SK-N-MC (cell line): ENCODE data around the gene KLHL20.
"Not testable (repeated sequence)": the region's sequence is repeated elsewhere in the genome, so short reads cannot be mapped to it uniquely, and the experiment has no call there.

ENCODE experiments used
- DNase-seq: peaks from one replicate; pipeline ENCODE4 v3.0.0-alpha.2; 2011; ENCODE audit warnings: low read depth, low spot score
- H3K27ac ChIP-seq: fragments of 200-600 bp; sonication (generic); 2 replicates; pipeline ENCODE4 v1.5.1; 2016; ENCODE audit warnings: mixed run types
- H3K36me3 ChIP-seq: fragments of 200-600 bp; sonication (generic); 2 replicates; pipeline ENCODE4 v1.6.1; 2017; ENCODE audit warnings: antibody characterized with exemption, low read length, mixed read lengths; ENCODE audit not compliant: insufficient read depth
- H3K4me3 ChIP-seq: fragments of 200-600 bp; sonication (generic); 2 replicates; pipeline ENCODE4 v1.5.1; 2016
- H3K9ac ChIP-seq: fragments of 200-600 bp; sonication (generic); 2 replicates; pipeline ENCODE4 v1.8.0; 2017; ENCODE audit warnings: mixed run types, mixed read lengths; ENCODE audit not compliant: insufficient read length
- H3K9me3 ChIP-seq: fragments of 200-600 bp; sonication (generic); 2 replicates; pipeline ENCODE4 v1.6.1; 2017; ENCODE audit warnings: low read depth, mild to moderate bottlenecking, antibody characterized with exemption, low read length, moderate library complexity, mixed read lengths
- EZH2 ChIP-seq: fragments of 200-600 bp; sonication (generic); IDR thresholded peaks from one replicate; pipeline ENCODE4 v1.6.1; 2017; ENCODE audit warnings: antibody characterized with exemption
- FOXP2 ChIP-seq: optimal IDR thresholded peaks from 2 replicates; pipeline ENCODE3; 2011; ENCODE audit warnings: mild to moderate bottlenecking, moderate library complexity; ENCODE audit not compliant: insufficient read depth; ENCODE audit errors: extremely low read length, control extremely low read depth
- POLR2AphosphoS5 ChIP-seq: IDR thresholded peaks from 2 replicates; pipeline ENCODE4 v1.6.1; 2012; ENCODE audit warnings: mild to moderate bottlenecking, low read depth, low read length, borderline replicate concordance

KLHL20 gene, protein sequence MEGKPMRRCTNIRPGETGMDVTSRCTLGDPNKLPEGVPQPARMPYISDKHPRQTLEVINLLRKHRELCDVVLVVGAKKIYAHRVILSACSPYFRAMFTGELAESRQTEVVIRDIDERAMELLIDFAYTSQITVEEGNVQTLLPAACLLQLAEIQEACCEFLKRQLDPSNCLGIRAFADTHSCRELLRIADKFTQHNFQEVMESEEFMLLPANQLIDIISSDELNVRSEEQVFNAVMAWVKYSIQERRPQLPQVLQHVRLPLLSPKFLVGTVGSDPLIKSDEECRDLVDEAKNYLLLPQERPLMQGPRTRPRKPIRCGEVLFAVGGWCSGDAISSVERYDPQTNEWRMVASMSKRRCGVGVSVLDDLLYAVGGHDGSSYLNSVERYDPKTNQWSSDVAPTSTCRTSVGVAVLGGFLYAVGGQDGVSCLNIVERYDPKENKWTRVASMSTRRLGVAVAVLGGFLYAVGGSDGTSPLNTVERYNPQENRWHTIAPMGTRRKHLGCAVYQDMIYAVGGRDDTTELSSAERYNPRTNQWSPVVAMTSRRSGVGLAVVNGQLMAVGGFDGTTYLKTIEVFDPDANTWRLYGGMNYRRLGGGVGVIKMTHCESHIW

DNA sequence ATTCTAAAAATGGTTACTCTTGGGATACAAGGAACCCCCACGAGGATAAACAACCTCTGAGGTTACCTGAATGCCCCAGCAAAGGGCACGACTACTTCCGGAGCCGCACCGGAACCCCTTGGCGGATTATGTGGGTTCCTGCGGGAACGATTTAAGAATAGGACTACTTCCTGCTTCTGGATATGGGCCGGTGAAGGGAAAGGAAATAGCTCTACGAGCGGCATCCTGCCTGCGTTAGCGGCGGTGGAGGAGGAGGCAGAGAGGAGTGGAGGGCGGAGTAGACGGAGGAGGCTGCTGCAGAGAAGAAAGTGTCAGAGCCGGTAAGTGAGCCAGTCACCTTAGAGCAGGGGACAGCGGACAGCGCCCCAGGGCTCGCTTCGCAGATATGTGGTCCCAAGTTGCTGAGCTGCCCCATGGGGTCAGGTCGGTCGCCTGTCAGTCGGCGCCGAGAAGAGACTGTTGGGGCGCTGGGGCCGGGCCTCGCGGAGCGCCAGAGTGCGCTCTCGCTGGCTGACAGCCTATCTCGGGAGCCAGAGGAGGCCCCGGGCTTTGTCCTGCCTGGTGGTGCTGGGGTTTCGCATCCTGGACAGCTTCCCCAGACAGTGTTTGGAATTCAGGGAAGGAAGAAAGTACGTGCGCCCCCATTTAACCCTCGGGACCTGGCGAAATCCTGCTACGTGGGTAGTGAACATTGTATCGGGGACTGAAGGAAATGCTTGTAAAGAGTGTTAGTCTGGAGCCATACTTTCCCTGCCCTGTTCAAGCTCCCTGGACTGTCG is at the start of gene KLHL20:
KLHL20 (plus strand) TSS at position 223 of the 779 bp plus-strand sequence. CDS start 1,063 bp downstream, outside the sequence.
- H3K36me3 ChIP-seq: no peaks in the 10 kb centered on the region
- TF ChIP-seq POLR2AphosphoS5 (peak; percentile 95), FOXP2 (peak; percentile 14), EZH2 (no peak)
- peak within 1 kb of the TSS; percentile 88 for H3K4me3 ChIP-seq
- H3K9ac ChIP-seq: peak within 1 kb of the TSS; percentile 79
- peak; percentile 83 for DNase-seq
- H3K27ac ChIP-seq: peak within 1 kb of the TSS; percentile 33
- H3K9me3 ChIP-seq: no peaks in the 10 kb centered on the region

DNA sequence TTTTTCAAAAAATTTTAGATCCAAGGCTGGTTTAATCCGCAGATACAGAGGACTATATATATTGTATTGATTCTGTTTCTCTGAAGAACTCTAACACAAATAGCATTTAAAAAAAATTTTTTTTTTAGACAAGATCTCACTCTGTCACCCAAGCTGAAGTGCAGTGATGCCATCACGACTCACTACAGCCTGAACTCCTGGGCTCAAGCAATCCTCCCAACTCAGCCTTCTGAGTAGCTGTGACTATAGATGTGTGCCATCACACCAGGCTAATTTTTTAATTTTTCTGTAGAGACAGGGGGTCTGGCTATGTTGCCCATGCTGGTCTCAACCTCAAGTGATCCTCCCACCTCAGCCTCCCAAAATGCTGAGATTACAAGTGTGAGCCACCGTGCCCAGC is 48.1 kb upstream of the KLHL20 start:
- Histone ChIP-seq H3K36me3 (no peaks in the 10 kb centered on the region), H3K9ac (no peak overlapping the region), H3K4me3 (no peak overlapping the region), H3K27ac (no peak overlapping the region), H3K9me3 (no peaks in the 10 kb centered on the region)
- no peak for DNase-seq
- no peak for TF ChIP-seq FOXP2
- no peak for TF ChIP-seq POLR2AphosphoS5
- TF ChIP-seq EZH2: no peak

DNA sequence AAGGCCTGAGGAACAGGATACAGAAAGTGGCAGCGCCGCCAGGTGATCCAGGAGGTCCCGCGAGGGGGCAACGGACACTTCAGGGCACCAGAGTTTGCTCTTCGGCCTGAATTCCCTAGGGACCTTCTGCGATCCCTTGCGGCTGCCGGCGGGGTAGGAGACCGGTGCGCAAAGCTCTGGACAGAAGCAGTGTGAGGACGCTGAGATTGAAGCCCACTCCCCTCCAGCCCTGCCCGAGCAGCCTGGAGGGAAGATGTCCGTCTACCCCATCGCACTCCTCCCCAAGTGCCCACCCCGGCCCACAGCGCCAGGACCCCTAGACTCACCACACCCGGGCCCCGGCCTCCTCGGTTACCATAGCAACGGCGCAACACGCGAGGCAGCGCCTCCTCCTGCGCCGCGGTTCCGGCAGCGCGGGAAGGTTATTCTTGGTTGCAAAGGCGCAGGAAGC is 45.3 kb upstream of the KLHL20 start, which contains the start of gene ANKRD45:
ANKRD45 (minus strand) TSS at position 361 of the 451 bp plus-strand sequence. CDS start 10,433 bp downstream, outside the sequence.
- Histone ChIP-seq H3K9ac (peak within 1 kb of the TSS; percentile 17), H3K36me3 (no peaks in the 10 kb centered on the region), H3K4me3 (peak within 1 kb of the TSS; percentile 75), H3K9me3 (no peaks in the 10 kb centered on the region), H3K27ac (no peak within 1 kb of the TSS)
- TF ChIP-seq POLR2AphosphoS5: no peak
- TF ChIP-seq EZH2: no peak
- no peak for TF ChIP-seq FOXP2
- no peak for DNase-seq

DNA sequence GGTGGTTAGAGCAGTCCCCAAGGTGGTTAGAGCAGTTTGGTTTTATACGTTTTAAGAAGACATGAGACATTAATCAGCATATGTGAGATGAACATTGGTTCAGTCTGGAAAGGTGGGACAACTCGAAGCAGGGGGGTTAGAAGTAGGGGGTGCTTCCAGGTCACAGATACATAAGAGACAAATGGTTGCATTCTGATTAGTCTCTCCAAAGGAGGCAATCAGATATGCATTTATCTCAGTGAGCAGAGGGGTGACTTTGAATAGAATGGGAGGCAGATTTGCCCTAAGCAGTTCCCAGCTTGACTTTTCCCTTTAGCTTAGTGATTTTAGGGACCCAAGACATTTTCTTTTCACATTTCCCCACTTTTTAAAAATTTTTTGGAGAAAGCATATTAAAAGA is 40.3 kb upstream of the KLHL20 start:
- H3K9me3 ChIP-seq, H3K36me3 ChIP-seq, DNase-seq, H3K9ac ChIP-seq, H3K27ac ChIP-seq, H3K4me3 ChIP-seq: not testable (repeated sequence)

DNA sequence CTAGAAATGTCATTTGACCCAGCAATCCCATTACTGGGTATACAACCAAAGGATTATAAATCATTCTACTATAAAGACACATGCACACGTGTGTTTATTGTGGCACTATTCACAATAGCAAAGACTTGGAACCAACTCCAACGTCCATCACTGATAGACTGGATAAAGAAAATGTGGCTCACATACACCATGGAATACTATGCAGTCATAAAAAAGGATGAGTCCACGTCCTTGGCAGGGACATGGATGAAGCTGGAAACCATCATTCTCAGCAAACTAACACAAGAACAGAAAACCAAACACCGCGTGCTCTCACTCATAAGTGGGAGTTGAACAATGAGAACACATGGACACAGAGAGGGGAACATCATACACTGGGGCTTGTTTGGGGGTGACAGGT is 34.6 kb upstream of the KLHL20 start:
- H3K36me3 ChIP-seq, H3K9me3 ChIP-seq, H3K4me3 ChIP-seq, H3K27ac ChIP-seq, DNase-seq, H3K9ac ChIP-seq: not testable (repeated sequence)

DNA sequence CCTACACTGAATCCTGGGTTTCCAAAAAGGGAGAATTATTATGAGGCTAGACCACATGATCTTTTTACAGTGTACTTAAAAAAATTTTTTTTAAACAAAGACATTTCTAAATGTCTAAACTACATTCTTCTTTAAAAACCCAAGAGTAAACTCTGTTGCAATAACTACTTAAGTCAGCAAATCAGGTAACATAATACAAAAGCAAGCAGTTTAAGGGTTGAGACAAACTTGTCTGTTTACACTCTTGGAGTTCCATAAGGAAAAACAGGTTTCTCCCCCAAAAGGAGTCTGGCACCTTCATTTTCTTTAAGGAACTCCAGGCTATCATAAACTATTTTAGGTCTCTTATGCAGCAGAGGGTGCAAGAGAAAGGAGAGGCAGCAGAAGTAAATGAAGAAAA is 32.6 kb upstream of the KLHL20 start:
- H3K4me3 ChIP-seq: no peak overlapping the region
- peak overlapping the region; percentile 66; the same call in 1 of the 2 replicates for H3K27ac ChIP-seq

DNA sequence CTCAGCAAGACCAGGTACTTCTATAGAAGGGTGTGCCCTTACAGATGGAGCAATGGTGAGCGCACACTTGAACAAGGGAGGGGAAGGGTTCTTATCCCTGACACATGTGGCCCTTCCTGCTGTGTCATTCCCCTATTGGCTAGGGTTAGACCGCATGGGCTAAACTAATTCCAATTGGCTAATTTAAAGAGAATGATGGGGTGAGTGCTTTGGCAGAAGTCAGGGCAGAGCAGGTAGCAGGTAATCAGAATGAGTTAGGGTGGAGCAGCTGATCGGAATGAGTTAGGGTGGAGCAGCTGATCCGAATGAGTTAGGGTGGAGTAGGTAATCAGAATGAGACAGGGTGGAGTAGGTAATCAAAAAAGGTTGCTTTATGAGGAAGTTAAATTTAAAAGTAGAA is 30.9 kb upstream of the KLHL20 start:
- H3K36me3 ChIP-seq, H3K4me3 ChIP-seq, H3K9ac ChIP-seq, H3K27ac ChIP-seq, H3K9me3 ChIP-seq, DNase-seq: not testable (repeated sequence)

More for the DNA sequence above, 32.6 kb upstream of the KLHL20 start:
- Histone ChIP-seq H3K9me3 (no peaks in the 10 kb centered on the region), H3K36me3 (no peaks in the 10 kb centered on the region), H3K9ac (no peak overlapping the region)
- TF ChIP-seq FOXP2: no peak
- no peak for TF ChIP-seq POLR2AphosphoS5
- no peak for DNase-seq

DNA sequence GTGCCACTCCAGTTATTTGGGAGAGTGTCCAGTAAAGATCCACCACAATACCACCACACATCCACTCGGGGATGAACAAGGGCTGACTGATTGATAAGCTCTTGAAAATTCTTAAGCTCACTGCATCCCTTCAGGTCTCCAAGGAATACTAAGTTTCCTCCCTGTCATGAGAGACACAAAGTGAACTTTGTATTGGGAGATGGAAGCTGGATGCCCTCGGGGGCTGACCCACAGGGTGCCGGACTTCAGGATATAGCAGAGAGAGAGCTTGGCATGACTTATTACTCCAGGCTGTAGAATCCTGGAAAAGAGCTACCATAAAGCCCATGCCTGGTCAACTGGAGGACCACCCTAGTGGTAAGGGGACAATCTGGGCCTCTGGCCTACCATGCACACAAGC is 29.7 kb upstream of the KLHL20 start:
- H3K4me3 ChIP-seq, H3K27ac ChIP-seq, H3K36me3 ChIP-seq, H3K9ac ChIP-seq, DNase-seq, H3K9me3 ChIP-seq: not testable (repeated sequence)

DNA sequence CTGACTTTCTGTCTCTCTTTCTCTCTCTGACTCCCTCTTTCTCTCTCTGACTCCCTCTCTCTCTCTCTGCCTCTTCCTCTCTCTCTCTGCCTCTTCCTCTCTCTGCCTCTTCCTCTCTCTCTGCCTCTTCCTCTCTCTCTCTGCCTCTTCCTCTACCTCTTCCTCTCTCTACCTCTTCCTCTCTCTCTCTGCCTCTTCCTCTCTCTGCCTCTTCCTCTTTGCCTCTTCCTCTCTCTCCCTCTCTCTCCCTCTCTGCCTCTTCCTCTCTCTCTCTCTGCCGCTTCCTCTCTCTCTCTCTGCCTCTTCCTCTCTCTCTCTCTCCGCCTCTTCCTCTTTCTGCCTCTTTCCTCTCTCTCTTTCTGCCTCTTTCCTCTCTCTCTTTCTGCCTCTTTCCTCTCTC is 26.5 kb upstream of the KLHL20 start:
- no peak overlapping the region for H3K27ac ChIP-seq
- H3K9ac ChIP-seq: no peak overlapping the region
- TF ChIP-seq EZH2: no peak
- TF ChIP-seq POLR2AphosphoS5: no peak
- TF ChIP-seq FOXP2: no peak
- DNase-seq: no peak
- no peaks in the 10 kb centered on the region for H3K9me3 ChIP-seq
- H3K36me3 ChIP-seq: no peaks in the 10 kb centered on the region
- H3K4me3 ChIP-seq: no peak overlapping the region
